HG02678 (cell line): Measurements from ENCODE around the gene EP400.
"Not testable (repeated sequence)": the region's sequence is repeated elsewhere in the genome, so short reads cannot be mapped to it uniquely, and the experiment has no call there.

Experiments used
- ATAC-seq: cut with Tn5 transposase; IDR thresholded peaks from one replicate; pipeline ENCODE4 v1.9.1; 2021; ENCODE audit warnings: mild to moderate bottlenecking, moderate library complexity; ENCODE audit not compliant: unreplicated experiment

The EP400 gene

DNA sequence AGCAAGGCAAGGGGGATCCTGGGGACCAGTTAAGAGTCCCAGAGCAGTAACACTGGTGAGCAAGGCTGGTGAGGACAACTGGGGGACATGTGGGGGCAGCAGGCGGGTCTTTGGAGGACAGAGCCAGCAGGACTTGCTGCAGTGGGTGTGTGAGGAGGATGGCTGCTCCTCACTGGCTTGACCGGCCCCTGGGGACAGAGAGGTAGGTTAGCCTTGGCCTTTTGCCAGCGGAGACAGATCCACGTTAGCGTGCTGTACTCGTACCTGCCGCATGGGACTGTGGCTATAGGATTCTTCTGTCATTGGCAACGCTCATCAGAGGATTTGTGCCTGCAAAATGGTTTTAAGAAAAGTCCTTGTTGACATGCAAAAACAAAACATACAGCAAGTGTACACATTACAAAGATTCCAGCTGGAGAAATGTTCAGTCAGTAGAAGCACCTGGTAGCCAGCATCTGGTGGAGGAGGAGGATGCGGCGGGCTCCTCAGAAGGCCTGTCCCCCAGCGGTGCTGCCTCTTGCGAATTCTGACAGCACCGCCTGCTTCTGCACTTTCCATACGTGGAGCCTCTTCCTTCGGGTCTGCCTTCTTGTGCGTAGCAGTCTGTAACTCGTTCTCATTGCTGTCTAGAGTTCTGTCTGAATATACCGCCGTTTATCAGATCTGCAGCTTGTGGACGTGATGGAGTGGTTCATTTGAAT, 91.3 kb downstream of the EP400 start:
- ATAC-seq = no peak

GRCh38 chr12:132043216-132043615, 93.5 kb downstream of the EP400 start:
- ATAC-seq = no peak

DNA sequence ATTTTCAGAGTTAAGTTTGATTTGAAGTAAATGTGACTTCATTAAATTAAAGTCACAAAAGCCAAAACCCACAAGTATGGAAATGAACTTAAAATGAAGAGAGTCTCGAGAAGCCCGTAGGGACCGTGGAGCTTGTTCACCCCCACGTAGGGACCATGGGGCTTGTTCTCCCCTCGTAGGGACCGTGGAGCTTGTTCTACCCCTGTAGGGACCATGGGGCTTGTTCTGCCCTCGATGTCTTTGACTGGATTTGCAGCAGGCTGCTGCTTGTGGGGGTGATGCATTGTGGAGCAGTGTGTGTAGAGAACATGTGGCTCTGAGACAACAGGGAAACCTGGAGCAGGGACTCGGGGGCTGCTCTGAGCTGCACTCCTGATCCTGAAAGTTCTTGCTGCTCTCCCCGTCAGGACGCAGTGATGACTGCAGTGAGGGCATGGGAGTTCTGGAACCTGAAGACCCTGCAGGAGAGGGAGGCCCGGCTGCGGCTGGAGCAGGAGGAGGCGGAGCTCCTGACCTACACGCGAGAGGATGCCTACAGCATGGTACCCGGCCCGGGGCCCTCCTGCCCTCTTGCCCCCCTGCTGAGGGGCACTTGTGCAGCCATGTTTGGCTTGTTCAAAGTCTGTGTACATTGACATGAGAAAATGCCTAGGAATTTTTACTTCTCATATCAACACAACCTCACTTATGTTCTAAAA, 94.2 kb downstream of the EP400 start:
- no peak for ATAC-seq

DNA sequence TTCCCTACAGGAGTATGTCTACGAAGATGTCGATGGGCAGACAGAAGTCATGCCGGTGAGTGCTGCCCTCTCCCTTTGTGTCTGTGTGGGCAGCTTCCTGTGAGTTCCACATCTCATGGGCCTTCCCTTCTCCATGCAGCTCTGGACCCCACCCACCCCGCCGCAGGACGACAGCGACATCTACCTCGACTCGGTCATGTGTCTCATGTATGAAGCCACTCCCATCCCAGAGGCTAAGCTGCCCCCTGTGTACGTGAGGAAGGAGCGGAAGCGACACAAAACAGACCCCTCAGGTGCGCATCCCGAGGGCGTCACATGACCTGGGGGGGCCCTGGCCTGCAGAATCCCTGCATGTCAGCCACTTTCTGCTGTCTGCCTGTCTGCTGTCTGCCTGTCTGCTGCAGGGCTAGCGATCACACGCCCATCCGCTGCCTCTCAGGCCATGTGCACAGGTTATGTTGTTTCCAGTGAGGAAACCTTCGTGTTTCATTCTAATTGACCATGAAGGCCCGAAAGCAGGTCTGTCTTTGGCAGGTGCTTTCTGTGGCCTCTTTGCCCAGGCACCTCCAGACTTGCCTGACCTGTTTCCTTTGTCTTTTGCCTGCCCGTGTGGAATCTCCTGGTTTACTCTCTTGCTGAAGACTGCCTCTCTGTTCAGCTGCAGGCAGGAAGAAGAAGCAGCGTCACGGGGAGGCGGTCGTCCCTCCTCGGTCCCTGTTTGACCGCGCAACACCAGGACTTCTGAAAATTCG, 95.1 kb downstream of the EP400 start:
- ATAC-seq = no peak

- no peak for ATAC-seq
Observed at GRCh38 chr12:132045751-132046150, 96.0 kb downstream of the EP400 start.

- ATAC-seq = no peak
Observed at GRCh38 chr12:132046561-132046960, 96.8 kb downstream of the EP400 start.

- ATAC-seq = not testable (repeated sequence)
Observed at GRCh38 chr12:132047630-132048029, 97.9 kb downstream of the EP400 start.

GRCh38 chr12:132049442-132049841, 99.7 kb downstream of the EP400 start:
- ATAC-seq = no peak

- no peak for ATAC-seq
Observed at GRCh38 chr12:132049876-132050275, 100.1 kb downstream of the EP400 start.

GRCh38 chr12:132051718-132052117, 102.0 kb downstream of the EP400 start:
- ATAC-seq = not testable (repeated sequence)

DNA sequence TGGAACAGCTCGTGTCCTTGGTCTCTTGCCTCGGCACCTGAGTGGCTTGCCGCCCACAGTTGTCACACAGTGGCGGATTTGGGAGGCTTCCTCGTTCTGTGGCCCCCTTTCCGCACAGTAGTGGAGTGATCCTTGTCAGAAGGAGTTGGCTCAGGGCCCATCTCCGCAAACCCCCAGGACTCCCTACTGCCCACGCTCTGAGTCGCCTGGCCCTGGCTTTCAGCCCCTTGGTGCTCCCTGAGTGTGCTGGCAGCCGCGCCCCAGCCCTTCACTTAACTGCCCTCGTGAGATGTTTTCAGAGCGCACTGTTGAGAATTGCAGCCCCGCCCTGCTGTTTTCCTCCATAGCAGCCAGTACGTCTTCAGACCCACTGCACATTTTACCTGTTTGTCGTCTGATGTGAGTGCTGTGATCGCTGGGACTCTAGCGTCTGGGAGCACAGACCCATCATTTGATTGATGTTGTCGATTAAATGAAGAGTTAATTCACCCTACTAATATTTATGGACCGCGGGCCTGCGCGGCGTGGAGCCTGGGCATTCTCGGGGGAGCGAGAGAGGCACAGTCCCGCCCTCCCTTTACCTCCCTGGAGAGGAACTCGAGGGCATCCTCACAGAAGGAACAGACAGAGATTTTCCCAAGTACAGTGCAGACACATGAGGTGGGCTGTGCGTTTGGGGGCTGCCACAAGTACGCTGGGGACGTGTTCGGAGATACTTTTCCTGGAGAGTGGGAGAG, 102.6 kb downstream of the EP400 start:
- no peak for ATAC-seq

DNA sequence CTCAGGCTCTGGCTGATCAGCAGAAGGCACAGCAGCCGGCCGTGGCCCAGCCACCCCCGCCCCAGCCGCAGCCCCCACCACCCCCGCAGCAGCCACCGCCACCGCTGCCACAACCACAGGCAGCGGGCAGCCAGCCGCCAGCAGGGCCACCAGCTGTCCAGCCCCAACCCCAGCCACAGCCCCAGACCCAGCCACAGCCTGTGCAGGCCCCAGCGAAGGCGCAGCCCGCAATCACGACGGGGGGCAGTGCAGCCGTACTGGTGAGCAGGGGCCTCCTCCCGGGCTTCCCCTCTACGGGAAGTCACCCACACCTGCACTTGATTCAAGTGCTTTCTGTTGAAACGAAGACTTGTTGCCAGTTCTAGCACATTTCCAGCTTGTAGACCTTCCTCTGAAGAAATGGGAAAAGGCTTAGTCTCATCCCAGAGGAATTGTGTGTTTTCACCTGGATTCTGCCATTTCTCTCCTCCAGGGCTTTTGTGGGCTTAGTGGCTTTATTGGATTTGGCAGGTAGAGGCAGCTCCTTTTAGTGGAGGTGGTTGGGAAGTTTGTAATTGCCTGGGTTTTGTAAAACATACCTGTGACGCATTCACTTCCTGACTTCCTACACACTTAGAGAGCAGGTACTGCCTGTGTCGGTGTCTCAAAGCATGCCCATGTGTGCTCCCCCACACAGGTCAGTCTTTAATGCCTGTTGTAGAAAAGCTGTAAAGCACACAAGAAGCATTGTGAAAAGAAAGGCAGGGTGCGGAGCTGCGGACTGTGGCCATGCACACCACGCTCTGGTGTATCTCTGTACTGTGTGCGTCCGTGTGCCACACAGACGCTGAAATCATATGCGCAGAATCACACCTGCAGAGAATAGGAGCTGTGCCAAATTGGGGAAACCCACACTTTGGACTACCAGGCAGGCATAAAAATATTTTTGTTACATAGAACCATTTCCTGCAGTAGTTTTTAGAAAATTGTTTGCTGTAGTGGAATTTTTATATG, 103.9 kb downstream of the EP400 start:
- no peak for ATAC-seq

DNA sequence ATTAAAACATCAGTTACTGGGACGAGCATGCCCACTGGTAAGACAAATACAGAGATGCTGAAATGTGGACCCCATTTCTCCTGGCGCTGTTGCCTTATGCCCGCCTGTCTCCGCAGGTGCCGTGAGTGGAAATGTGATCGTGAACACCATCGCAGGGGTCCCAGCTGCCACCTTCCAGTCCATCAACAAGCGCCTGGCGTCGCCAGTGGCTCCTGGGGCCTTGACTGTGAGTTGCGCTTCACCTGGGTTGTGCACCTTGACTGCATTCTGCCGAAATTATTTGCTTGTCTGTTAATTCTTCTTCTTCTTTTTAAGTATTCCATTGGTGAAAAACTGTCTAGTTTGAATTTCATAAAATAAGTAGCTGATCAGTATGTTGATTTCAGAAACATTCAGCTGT, 105.2 kb downstream of the EP400 start:
- no peak for ATAC-seq

- ATAC-seq = no peak
Observed at GRCh38 chr12:132055535-132056096, 105.9 kb downstream of the EP400 start.

DNA sequence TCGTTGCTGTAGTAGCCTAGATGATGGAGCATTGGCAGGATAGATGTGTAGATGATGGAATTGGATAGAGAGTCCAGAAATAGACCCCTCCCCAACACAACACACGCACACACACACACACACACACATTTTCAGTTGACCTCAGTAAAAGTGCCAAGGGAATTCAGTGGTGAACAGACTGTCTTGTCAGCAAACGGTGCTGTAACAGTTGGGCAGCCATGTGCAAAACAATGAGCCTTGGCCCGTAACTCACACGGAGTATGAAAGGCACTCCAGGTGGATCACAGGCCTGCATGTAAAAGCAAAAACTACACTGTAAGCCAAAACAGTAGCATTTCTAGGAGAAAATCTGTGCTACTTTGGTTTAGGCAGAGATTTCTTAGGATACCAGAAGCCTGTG, 106.6 kb downstream of the EP400 start:
- ATAC-seq = no peak

GRCh38 chr12:132056951-132057350, 107.2 kb downstream of the EP400 start:
- ATAC-seq = peak; percentile 45

DNA sequence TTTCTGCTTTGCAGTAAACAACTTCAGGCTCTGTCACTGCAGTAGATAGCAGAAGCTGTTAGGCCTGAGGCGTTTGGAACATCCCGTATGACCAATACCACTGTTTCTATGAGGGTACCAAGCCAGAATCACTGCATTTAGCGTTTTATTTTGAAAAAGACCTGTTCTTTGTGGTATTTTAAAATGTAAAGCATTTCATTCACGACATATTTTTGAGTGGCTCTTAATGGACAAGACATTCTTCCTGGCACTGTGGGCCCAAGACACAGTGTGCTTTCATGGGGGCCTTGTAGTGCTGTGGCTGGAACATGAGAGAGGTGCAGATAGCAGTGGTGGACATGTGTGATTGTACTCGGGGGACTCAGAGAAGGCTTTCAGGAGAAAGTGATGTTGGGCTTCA, 107.9 kb downstream of the EP400 start:
- no peak for ATAC-seq

- no peak for ATAC-seq
Observed at GRCh38 chr12:132061197-132061596, 111.5 kb downstream of the EP400 start.

- ATAC-seq = no peak
Observed at GRCh38 chr12:132061641-132062430, 112.1 kb downstream of the EP400 start.
